Measurements from ENCODE around the gene RELN. TPM values are rescaled to one million over a fixed set of nuclear protein-coding genes. Genes with fewer than 3 reads are reported as not detected.
A peak's percentile ranks its signal among the peaks of the same experiment; 100 is the strongest.

The RELN gene
- total and polyA plus RNA-seq, 3 donors from 2014 or later, result 3.8 to 5.8 (median 5.2) TPM

DNA sequence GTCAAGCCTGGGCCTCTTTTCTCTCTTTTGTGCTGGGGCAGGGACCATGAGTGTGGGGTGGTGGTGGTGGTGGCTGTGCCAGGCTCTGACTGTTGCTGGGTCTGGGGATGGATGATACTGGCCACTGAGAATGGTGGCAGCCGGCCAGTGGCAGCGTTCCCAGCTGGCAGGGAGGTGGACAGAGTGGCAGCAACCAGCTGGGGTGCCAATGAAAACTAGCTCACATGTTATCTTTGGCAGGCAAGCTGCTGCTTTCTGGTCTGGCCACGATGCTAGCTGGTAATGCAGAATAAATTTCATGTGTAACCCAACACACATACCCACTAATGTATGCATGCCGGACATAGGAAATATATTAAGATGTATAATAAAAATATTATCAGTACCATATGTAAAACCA is 448.4 kb downstream of the RELN start:
- intact Hi-C loops (cut with DNase I; ENCODE audit: low total_unique reads), result no loop called here
- 51 to 73% methylated on average over 4 of the region's 4 CpGs for WGBS, 2 donors
- Histone ChIP-seq H3K4me1 (no peaks in the 10 kb centered on the region), H3K9me3 (no peaks in the 10 kb centered on the region), H3K27me3 (no peaks in the 10 kb centered on the region), H3K4me3 (no peak overlapping the region), H3K27ac (no peak overlapping the region), H3K36me3 (ENCODE audit: low read depth, missing control alignments) (no peaks in the 10 kb centered on the region)
- peak; percentile 73 for DNase-seq
- no peak for TF ChIP-seq POLR2A (IDR thresholded peaks at IDR 0.05)
- TF ChIP-seq, protein P1, sequence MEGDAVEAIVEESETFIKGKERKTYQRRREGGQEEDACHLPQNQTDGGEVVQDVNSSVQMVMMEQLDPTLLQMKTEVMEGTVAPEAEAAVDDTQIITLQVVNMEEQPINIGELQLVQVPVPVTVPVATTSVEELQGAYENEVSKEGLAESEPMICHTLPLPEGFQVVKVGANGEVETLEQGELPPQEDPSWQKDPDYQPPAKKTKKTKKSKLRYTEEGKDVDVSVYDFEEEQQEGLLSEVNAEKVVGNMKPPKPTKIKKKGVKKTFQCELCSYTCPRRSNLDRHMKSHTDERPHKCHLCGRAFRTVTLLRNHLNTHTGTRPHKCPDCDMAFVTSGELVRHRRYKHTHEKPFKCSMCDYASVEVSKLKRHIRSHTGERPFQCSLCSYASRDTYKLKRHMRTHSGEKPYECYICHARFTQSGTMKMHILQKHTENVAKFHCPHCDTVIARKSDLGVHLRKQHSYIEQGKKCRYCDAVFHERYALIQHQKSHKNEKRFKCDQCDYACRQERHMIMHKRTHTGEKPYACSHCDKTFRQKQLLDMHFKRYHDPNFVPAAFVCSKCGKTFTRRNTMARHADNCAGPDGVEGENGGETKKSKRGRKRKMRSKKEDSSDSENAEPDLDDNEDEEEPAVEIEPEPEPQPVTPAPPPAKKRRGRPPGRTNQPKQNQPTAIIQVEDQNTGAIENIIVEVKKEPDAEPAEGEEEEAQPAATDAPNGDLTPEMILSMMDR (IDR thresholded peaks at IDR 0.05), result no peak

DNA sequence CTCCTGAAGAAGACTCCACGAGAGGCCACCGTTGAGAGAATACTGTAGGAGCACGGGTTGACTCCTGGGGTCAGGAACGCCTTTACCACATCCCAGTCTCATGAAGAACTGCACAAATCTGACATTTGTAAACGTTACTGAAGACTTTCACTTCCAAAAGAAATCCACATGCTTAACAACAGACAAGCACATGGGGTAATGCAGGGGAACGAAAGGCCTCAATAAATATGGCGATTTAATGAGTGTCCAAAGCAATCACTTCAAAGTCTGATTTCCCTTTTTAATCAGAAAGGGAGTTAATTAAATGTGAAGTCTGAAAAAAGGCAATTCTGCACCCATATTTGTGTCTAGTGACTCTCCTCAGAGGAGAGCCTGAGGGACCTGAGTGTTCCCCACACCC is 449.1 kb downstream of the RELN start:
- WGBS, 2 donors, result 72 to 73% methylated on average over 7 of the region's 7 CpGs
- Histone ChIP-seq H3K4me1 (no peaks in the 10 kb centered on the region), H3K36me3 (ENCODE audit: low read depth, missing control alignments) (no peaks in the 10 kb centered on the region), H3K27me3 (no peaks in the 10 kb centered on the region), H3K4me3 (no peak overlapping the region), H3K27ac (no peak overlapping the region), H3K9me3 (no peaks in the 10 kb centered on the region)
- no peak for TF ChIP-seq POLR2A (IDR thresholded peaks at IDR 0.05)
- TF ChIP-seq, protein P1 (IDR thresholded peaks at IDR 0.05), result no peak
- intact Hi-C loops (cut with DNase I; ENCODE audit: low total_unique reads), result no loop called here
- no peak for DNase-seq

GRCh38 chr7:103539875-103540274 is 449.6 kb downstream of the RELN start:
- H3K4me1 ChIP-seq, result no peaks in the 10 kb centered on the region
- no peak overlapping the region for H3K4me3 ChIP-seq
- intact Hi-C loops (cut with DNase I; ENCODE audit: low total_unique reads), result no loop called here
- DNase-seq, result no peak
- H3K27me3 ChIP-seq, result no peaks in the 10 kb centered on the region
- no peak for TF ChIP-seq POLR2A (IDR thresholded peaks at IDR 0.05)
- TF ChIP-seq, protein P1 (IDR thresholded peaks at IDR 0.05), result no peak
- WGBS, 2 donors, result 94 to 97% methylated on average over 6 to 8 of the region's 8 CpGs
- H3K36me3 ChIP-seq (ENCODE audit: low read depth, missing control alignments), result no peaks in the 10 kb centered on the region
- H3K9me3 ChIP-seq, result no peaks in the 10 kb centered on the region
- no peak overlapping the region for H3K27ac ChIP-seq

GRCh38 chr7:103538964-103539709 is 450.3 kb downstream of the RELN start:
- no peak for DNase-seq
- TF ChIP-seq POLR2A (IDR thresholded peaks at IDR 0.05), result no peak
- TF ChIP-seq, protein P1 (IDR thresholded peaks at IDR 0.05), result no peak
- 81 to 85% methylated on average over 11 of the region's 11 CpGs for WGBS, 2 donors
- H3K4me1 ChIP-seq, result no peaks in the 10 kb centered on the region
- no peaks in the 10 kb centered on the region for H3K9me3 ChIP-seq
- no peak overlapping the region for H3K4me3 ChIP-seq
- no peak overlapping the region for H3K27ac ChIP-seq
- no peaks in the 10 kb centered on the region for H3K27me3 ChIP-seq
- no peaks in the 10 kb centered on the region for H3K36me3 ChIP-seq (ENCODE audit: low read depth, missing control alignments)
- intact Hi-C loops (cut with DNase I; ENCODE audit: low total_unique reads), result no loop called here

- H3K4me3 ChIP-seq, result no peak overlapping the region
- DNase-seq, result no peak
- WGBS, 2 donors, result 76 to 77% methylated on average over 4 of the region's 4 CpGs
- no peak overlapping the region for H3K27ac ChIP-seq
- H3K27me3 ChIP-seq, result no peaks in the 10 kb centered on the region
- H3K36me3 ChIP-seq (ENCODE audit: low read depth, missing control alignments), result no peaks in the 10 kb centered on the region
- TF ChIP-seq POLR2A (IDR thresholded peaks at IDR 0.05), result no peak
- TF ChIP-seq, protein P1 (IDR thresholded peaks at IDR 0.05), result no peak
- intact Hi-C loops (cut with DNase I; ENCODE audit: low total_unique reads), result no loop called here
- no peaks in the 10 kb centered on the region for H3K9me3 ChIP-seq
- no peaks in the 10 kb centered on the region for H3K4me1 ChIP-seq
These were observed 455.7 kb downstream of the RELN start for GRCh38 chr7:103533761-103534160.

All from testis (tissue), 3 donors.